ENCODE results near the gene KCNC2.

DNA sequence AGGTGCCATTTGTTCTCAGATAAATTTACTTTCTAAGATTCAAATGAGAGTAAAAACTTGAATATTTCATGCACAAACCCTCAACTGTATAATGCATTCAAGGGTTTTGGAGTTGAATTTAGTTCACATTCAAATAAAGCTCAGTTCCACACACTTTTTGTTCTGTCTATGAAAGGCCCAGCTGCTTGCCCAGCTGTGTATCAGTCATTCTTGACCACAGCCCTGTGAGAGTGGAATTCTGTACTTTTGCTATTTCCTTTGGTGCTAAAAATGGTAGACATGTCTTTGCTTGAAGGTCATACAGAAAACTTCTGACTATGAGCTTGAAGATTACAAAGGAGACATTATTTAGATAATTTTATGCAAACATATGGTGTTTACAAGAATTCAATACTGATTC, 110.4 kb downstream of the KCNC2 start:
- TF ChIP-seq SUZ12 (IDR thresholded peaks at IDR 0.05) (no peak), ARNT (IDR thresholded peaks at IDR 0.05) (no peak), SP1 (IDR thresholded peaks at IDR 0.05) (no peak), FOXK2 (IDR thresholded peaks at IDR 0.05) (no peak), BHLHE40 (IDR thresholded peaks at IDR 0.05; ENCODE audit: borderline replicate concordance) (no peak), TARDBP (IDR thresholded peaks at IDR 0.05) (no peak), HDGF (IDR thresholded peaks at IDR 0.05; ENCODE audit: borderline replicate concordance) (no peak), FOXM1 (IDR thresholded peaks at IDR 0.05; ENCODE audit: borderline replicate concordance) (no peak), ELF4 (IDR thresholded peaks at IDR 0.05) (no peak), CTBP1 (IDR thresholded peaks at IDR 0.05; ENCODE audit: borderline replicate concordance) (no peak), NFRKB (IDR thresholded peaks at IDR 0.05) (no peak), FOXA1 (IDR thresholded peaks at IDR 0.05) (no peak)
- TF ChIP-seq, protein P1, sequence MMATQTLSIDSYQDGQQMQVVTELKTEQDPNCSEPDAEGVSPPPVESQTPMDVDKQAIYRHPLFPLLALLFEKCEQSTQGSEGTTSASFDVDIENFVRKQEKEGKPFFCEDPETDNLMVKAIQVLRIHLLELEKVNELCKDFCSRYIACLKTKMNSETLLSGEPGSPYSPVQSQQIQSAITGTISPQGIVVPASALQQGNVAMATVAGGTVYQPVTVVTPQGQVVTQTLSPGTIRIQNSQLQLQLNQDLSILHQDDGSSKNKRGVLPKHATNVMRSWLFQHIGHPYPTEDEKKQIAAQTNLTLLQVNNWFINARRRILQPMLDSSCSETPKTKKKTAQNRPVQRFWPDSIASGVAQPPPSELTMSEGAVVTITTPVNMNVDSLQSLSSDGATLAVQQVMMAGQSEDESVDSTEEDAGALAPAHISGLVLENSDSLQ (IDR thresholded peaks at IDR 0.05): no peak

All from HEK293T (cell line).